Measurements from ENCODE around the gene EPHA4.

GRCh38 chr2:221541131-221541735 is 30.9 kb downstream of the EPHA4 start:
- TF ChIP-seq EP300 (IDR thresholded peaks at IDR 0.05) (no peak), POLR2A (IDR thresholded peaks at IDR 0.05) (no peak), CTCF (IDR thresholded peaks at IDR 0.05) (no peak)

Data from ovary (tissue), 3 donors.